D721Med (cell line): ENCODE measurements around the gene DTNB.

Experiments
- DNase-seq: peaks from one replicate; pipeline ENCODE4 v3.0.0; 2011; ENCODE audit warnings: low spot score; ENCODE audit not compliant: insufficient read length
- FAIRE-seq: peaks from 2 replicates; lab custom pipeline; 2011; peaks lifted over from hg19 to GRCh38; lab: Jason Lieb, UNC
- TF ChIP-seq, protein P1 (sequence below): IDR thresholded peaks from 2 replicates; pipeline ENCODE4 v1.5.1; 2012; ENCODE audit warnings: mild to moderate bottlenecking, control low read depth; ENCODE audit not compliant: insufficient read depth; ENCODE audit errors: missing control alignments

The DTNB gene

DNA sequence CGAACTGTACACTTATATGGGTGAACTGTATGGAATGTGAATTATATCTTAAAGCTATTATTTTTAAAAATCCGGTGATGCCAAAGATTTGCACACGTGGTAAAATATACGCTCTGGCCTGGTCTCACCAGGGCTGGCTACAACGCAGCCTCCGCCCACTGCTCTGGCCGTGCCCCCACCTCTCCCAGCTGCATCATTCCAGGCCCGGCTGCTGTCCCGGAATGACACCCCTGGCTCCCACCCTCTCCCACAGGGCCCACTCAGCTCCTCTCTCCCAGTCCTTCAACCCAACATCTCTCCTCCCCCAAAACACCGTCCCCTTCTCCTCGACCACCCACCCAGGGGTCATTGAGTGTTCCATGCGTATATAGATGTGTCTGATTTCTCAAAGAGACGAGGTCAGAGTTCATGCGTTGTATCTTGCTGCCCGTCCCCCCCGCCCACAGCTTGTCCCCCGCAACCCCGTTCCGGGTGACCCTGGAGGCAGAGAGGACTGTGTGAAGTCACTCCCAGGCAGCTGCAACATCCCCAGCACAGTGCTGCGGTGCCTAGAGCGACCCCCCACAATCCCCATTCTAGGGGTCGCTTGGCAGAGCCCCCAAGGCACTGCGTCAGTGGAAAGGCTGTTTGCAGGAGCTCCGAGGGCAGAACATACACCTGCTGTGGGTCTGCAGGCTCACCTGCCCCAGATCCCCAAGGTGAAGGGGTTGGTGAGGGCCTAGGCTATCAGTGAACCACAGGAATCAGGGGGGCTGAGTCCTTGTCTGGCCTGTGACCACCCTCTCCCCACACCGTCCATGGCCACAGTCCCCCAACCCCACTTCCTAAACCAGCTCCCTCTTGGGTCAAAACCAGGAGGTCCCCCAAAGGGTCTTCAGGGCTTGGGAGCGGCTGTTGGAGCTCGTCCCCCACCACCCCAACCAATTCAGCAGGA, 345.0 kb downstream of the DTNB start:
- no peak for DNase-seq
- TF ChIP-seq, protein P1, sequence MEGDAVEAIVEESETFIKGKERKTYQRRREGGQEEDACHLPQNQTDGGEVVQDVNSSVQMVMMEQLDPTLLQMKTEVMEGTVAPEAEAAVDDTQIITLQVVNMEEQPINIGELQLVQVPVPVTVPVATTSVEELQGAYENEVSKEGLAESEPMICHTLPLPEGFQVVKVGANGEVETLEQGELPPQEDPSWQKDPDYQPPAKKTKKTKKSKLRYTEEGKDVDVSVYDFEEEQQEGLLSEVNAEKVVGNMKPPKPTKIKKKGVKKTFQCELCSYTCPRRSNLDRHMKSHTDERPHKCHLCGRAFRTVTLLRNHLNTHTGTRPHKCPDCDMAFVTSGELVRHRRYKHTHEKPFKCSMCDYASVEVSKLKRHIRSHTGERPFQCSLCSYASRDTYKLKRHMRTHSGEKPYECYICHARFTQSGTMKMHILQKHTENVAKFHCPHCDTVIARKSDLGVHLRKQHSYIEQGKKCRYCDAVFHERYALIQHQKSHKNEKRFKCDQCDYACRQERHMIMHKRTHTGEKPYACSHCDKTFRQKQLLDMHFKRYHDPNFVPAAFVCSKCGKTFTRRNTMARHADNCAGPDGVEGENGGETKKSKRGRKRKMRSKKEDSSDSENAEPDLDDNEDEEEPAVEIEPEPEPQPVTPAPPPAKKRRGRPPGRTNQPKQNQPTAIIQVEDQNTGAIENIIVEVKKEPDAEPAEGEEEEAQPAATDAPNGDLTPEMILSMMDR = no peak
- no peak for FAIRE-seq
